NCI-H748 (cell line): ENCODE results near the gene SPHK1.
A peak's percentile ranks its signal among the peaks of the same experiment; 100 is the strongest.
"Not testable (repeated sequence)": the region's sequence is repeated elsewhere in the genome, so short reads cannot be mapped to it uniquely, and the experiment has no call there.

Experiments used
- DNase-seq: peaks from one replicate; lab custom pipeline; 2025; ENCODE audit not compliant: unreplicated experiment; lab: John Stamatoyannopoulos, UW

Gene SPHK1, protein sequence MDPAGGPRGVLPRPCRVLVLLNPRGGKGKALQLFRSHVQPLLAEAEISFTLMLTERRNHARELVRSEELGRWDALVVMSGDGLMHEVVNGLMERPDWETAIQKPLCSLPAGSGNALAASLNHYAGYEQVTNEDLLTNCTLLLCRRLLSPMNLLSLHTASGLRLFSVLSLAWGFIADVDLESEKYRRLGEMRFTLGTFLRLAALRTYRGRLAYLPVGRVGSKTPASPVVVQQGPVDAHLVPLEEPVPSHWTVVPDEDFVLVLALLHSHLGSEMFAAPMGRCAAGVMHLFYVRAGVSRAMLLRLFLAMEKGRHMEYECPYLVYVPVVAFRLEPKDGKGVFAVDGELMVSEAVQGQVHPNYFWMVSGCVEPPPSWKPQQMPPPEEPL

DNA sequence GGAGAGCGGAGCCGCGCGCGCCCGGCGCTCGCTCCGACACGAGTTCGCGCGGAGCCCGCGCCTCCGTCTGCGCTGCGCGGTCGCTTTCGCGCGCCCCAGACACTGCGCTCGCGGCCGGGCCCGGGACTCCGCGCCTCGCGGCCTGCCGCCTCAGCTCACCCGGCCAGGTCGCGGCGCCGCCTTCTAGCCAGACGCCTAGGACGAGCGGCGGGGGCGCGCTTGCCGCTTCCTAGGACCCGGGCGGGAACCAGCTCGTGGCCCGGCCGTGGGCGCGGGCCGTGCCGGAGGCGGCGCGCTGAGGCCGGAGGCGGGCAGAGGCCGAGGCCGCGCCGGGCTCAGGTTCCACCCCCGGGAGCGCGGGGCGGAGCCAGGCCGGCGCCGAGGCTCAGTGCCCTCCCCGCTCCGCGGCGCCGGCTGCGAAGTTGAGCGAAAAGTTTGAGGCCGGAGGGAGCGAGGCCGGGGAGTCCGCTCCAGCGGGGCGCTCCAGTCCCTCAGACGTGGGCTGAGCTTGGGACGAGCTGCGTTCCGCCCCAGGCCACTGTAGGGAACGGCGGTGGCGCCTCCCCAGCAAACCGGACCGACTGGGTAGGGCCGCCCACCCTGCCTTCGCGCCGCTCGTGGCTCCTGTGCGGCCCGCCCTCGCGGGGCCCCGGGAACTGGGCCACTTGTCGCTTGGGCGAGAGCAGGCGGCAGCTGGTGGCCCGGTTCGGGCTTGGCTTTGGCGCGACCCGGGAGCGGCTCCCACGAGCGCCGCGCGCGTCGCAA, at the start of gene SPHK1:
SPHK1 (plus strand) TSS at position 388 of the 765 bp plus-strand sequence. CDS start 1,036 bp downstream, outside the sequence.
- DNase-seq: peak; percentile 56

DNA sequence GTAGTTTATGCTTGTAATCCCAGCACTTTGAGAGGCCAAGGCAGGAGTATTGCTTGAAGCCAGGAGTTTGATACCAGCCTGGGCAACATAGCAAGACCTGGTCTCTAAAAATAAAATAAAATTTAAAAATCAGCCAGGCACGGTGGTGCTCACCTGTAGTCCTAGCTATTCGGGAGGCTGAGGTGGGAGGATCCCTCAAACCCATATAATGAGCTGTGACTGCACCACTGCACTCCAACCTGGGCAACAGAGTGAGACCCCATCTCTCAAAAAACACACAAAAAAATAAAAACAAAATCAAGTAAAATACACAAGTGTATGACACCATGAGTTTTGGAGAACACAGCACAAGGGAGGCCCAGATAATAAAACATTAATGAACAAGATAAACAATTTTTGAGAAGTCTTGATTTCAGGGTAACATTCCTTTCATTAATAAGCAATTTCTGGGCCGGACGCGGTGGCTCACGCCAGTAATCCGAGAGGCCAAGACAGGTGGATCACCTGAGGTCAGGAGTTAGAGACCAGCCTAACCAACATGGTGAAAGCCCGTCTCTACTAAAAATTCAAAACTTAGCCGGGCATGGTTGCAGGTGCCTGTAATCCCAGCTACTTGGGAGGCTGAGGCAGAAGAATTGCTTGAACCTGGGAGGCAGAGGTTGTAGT, 48.6 kb upstream of the SPHK1 start:
- DNase-seq: no peak

DNA sequence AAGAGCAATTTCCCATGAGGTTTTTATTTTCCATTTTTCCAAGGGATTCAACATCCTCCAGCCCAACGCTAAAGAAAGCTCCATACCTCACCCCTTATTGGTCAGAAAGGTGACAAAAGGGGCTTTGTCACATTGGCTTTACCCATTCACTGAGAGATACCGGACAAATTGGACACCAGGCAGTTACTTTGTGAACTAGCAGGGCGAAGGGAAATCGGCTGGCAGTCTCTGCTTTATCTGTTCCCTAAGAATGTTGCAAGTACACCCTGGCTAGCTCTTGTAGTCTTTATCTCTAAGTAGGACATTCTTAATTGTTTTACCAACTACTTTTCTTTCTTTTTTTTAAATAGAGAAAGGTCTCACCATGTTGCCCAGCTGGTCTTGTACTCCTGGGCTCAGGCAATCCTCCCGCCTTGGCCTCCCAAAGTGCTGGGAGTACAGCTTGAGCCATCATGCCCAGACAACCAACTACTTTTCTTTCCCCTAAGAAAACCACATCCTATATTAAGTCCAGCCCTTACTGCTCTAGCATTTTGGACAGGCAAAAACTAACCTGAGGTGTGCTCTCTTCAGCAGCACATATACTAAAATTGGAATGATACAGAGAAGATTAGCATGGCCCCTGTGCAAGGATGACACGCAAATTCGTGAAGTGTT, 47.5 kb upstream of the SPHK1 start:
- DNase-seq: no peak

- DNase-seq: no peak
Observed at GRCh38 chr17:76337413-76337777, 47.0 kb upstream of the SPHK1 start.

DNA sequence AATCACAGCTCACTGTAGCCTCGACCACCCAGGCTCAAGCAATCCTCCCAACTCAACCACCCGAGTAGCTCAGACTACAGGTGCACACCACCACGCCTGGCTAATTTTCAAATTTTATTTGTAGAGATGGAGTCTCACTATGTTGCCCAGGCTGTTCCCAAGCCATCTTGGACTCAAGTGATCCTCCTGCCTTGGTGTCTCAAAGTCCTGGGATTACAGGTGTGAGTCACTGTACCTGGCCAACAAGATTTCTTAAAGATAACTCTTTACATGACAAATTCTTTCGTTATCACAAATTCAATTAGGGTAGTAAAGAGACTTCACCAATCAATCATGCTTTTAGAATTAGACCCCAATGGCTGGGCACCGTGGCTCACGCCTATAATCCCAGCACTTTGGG, 43.1 kb upstream of the SPHK1 start:
- DNase-seq: no peak

DNA sequence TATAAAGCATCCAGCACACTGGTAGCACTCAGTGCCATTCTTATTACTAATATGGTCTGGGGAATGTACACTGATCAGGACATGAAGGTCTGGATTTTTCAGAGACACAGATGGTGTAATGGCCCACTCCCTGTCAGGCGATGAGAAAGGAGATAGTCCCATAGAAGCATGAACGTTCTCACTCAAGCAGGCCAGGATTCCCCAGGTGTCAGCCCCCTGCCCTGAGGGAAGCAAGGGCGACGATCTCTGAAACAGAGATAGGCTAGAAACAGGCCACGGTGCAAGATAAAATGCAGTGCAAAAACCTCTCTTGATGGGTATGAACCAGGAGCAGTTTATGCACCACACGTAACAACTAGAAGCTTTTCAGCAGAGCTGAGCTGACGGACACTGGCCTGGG, 41.3 kb upstream of the SPHK1 start:
- DNase-seq: no peak

GRCh38 chr17:76345377-76345974, 38.9 kb upstream of the SPHK1 start:
- DNase-seq: no peak

GRCh38 chr17:76346936-76347335, 37.5 kb upstream of the SPHK1 start:
- not testable (repeated sequence) for DNase-seq

DNA sequence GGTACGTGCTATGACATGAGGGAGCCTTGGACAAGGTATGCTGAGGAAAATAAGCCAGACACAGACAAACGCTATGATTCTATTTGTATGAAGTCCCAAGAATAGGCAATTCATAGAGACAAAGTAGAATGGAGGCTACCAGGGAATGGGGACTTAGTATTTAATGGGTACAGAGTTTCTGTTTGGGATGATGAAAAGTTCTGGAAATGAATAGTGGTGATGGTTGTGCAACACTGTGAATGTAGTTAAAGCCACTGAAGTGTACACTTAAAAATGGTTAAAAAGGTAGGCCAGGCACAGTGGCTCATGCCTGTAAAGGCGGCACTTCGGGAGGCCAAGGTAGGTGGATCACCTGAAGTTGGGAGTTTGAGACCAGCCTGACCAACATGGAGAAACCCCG, 33.9 kb upstream of the SPHK1 start:
- DNase-seq: no peak

DNA sequence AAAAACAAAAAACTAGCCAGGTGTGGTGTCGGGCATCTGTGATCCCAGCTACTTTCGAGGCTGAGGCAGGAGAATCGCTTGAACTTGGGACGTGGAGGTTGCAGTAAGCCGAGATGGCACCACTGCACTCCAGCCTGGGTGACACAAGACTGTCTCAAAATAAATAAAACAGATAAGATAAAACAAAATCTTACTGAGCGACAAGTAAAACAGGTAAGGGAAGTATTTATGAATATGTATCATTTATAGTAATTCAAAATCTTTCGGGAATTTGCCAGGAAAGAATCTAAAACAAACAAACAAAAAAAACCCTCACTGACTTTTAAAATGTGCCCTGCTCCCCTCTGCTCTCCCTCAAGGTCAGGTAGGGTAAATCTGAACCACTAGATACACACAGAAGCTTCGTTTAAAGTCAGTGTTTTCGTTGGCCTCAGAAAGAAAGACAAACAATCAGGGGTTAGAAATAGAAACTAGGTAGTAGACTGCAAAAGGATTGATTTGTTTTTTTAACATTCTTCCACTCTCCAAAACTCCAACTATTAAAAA, 32.8 kb upstream of the SPHK1 start:
- no peak for DNase-seq

DNA sequence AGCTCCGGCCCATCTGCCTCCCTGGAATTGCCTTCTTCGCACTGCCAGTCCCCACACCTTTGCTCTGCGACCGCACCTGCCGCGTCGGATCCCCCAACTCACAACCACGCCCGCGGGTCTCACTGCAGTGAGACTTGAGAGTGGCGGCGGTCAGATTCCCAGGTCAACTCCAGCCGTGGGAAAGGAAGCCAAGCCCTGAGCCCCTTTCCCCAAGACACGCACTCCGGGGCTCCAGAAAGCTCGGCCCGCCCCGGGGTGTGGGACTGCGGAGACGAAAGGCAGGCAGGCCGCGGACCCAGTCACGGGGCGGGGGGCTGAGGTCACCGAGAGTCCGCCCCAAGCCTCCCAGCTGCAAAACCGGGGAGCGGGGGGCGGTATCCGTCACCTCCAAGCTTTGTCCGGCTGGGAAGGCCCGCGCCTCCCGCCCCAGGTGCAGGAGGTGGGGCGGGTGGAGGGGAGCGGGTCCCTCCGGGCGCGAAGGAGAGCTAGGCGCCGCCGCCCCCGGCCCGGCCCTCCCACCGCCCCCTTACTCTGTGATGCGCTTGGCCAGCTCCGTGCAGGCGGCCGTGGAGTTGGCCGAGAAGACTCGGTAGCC, 31.3 kb upstream of the SPHK1 start:
- DNase-seq: peak; percentile 36

DNA sequence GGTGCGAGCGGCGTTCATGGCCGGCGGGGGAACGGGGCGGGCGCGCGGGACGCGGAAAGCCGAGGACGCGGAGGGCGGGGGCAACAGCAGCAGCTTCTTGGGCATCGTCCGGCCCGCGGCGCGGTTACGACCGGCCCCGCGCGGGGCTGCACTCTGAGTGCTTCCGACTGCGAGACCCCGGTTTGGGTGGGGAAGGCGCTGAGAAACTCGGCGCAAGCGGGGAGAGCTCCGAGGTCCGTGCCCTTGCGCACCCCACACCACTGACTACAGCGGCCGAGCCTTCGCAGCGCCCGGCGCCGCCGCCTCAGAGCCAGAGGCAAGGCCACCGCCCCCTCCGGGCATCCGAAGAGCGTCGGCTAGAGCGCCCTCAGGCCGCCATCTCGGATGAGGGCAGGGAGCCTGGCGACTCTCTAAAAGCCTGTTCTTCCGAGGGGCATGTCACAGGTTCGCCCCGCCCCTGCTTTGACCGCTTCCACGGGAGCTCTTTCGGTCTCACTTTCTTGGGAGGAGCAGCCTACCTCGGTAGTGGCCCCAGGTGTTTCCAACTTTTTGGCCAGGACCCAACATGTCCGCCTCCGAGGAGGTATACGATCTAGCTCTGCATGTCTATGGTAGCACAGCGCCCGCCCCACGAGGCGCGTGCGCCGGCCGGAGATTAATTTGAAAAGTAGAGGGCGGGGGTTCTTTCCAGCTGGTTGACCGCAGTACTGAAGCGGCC, 30.7 kb upstream of the SPHK1 start, which contains the start of gene PRPSAP1:
PRPSAP1 (minus strand) TSS at position 318 of the 718 bp plus-strand sequence; CDS start at position 105, 213 bp downstream.
- DNase-seq: peak; percentile 90

DNA sequence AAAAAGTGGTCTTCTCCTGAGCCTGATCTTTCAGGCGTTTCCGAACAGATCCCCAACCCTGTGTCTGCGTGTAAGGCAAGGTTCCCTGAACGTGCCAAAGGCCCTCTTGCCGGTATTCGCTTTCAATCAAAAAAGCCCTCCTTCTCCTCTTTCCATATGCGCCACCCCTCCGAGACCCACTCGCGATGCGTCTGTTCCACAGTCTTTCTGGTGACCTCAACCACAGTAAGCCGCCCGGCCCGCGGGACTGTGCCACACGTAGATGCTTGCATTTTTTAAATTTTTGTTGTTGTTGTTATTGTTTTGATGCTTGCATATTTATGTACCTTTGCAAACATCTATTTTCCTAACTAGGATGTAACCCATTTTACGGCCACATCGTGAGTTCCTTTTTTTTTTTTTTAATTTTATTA, 30.1 kb upstream of the SPHK1 start:
- no peak for DNase-seq

DNA sequence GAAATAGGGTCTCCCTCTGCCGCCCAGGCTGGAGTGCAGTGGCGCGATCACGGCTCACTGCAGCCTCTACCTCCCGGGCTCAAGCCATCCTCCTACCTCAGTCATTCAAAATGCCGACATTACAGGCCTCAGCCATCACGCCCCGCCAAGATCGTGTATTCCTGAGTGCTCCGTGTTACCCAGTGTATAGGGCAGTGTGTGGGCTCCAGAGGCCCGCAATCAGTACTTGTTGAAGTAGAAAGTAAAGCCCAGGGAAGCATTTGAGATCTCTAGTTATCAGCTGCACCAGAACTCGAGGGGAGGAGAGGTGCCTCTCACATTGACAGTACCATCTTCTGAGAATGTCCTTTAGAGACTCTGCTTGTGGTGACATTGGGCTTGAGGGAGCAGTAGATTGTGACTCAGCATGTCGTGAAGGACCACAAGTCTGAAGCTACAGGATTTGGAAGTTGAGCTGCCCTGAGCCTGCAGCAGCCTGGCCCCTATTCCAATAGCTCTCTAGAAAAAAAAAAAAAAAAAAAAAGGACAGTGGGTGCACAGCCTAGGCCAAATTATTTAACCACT, 29.6 kb upstream of the SPHK1 start:
- no peak for DNase-seq

DNA sequence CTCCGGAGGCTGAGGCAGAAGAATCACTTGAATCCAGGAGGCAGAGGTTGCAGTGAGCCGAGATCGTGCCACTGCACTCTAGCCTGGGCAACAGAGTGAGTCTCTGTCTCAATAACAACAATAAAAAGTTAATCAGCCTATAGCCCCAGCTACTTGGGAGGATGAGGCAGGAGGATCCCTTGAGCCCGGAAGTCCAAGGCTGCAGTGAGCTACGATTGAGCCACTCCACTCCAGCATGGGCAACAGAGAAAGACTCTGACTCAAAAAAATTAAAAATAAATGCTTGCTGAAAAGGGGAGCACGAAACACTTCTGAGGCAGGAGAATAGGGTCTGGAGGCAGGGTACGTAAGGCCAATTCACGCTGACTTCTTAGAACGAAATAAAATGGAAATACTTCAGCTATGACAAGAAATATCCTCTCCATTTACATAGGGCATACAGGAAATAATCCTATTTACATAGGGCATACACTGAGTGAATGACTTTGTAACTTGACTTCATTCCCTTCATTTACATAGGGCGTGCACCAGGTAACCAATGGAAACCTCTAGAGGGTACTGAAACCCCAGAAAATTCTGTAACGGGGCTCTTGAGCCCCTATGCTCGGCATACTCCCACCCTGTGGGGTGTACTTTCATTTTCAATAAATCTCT, 27.5 kb upstream of the SPHK1 start:
- peak; percentile 5 for DNase-seq

- no peak for DNase-seq
Observed at GRCh38 chr17:76357597-76358158, 26.7 kb upstream of the SPHK1 start.

- DNase-seq: no peak
Observed at GRCh38 chr17:76359375-76359774, 25.0 kb upstream of the SPHK1 start.

DNA sequence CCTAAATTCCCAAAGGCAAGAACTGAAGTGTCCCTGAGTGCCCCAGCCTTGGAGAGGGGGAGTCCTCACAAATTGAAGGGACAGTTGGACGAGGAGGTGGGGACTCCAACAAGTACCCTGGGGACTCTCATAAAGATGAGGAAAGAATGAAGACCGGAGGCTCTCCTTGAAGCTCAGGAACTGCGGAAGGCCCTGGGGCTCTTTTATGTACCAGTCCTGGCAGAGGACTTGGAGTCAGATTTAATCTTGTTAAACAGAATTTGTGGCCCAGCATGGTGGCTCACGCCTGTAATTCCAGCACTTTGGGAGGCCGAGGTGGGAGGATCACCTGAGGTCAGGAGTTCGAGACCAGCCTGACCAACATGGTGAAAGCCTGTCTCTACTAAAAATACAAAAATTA, 24.6 kb upstream of the SPHK1 start:
- not testable (repeated sequence) for DNase-seq
